HEK293 (cell line): ENCODE data around the gene RASGRF2.

Experiments
- KLF1 ChIP-seq: fragments of 450-650 bp; formaldehyde crosslinking; IDR thresholded peaks from 2 replicates; pipeline ENCODE4 v1.5.1; 2016; ENCODE audit warnings: missing biosample characterization, missing genetic modification characterization
- OSR2 ChIP-seq: fragments of 450-650 bp; formaldehyde crosslinking; IDR thresholded peaks from 2 replicates; pipeline ENCODE4 v1.5.1; 2016; ENCODE audit warnings: missing biosample characterization, missing genetic modification characterization
- YY1 ChIP-seq: fragments of 450-650 bp; formaldehyde crosslinking; IDR thresholded peaks from 2 replicates; pipeline ENCODE4 v1.5.1; 2018; ENCODE audit warnings: missing biosample characterization, missing genetic modification characterization
- ZBTB8A ChIP-seq: fragments of 450-650 bp; formaldehyde crosslinking; IDR thresholded peaks from 2 replicates; pipeline ENCODE4 v1.5.1; 2016; ENCODE audit warnings: missing biosample characterization, missing genetic modification characterization
- ZNF10 ChIP-seq: fragments of 450-650 bp; formaldehyde crosslinking; IDR thresholded peaks from 2 replicates; pipeline ENCODE4 v1.5.1; 2017; ENCODE audit warnings: missing biosample characterization, missing genetic modification characterization
- ZNF18 ChIP-seq: fragments of 450-650 bp; formaldehyde crosslinking; IDR thresholded peaks from 2 replicates; pipeline ENCODE4 v1.5.1; 2016; ENCODE audit warnings: missing biosample characterization, missing genetic modification characterization
- ZNF302 ChIP-seq: fragments of 450-650 bp; formaldehyde crosslinking; IDR thresholded peaks from 2 replicates; pipeline ENCODE4 v1.5.1; 2016; ENCODE audit warnings: missing biosample characterization, missing genetic modification characterization, low read depth
- ZNF549 ChIP-seq: fragments of 450-650 bp; IDR thresholded peaks from 2 replicates; pipeline ENCODE4 v1.5.1; 2018; ENCODE audit warnings: missing biosample characterization, missing genetic modification characterization, mild to moderate bottlenecking, inconsistent platforms, moderate library complexity
- ZNF561 ChIP-seq: fragments of 450-650 bp; IDR thresholded peaks from 2 replicates; pipeline ENCODE4 v1.5.1; 2018; ENCODE audit warnings: missing biosample characterization, missing genetic modification characterization, borderline replicate concordance
- ZNF707 ChIP-seq: fragments of 450-650 bp; formaldehyde crosslinking; IDR thresholded peaks from 2 replicates; pipeline ENCODE4 v1.5.1; 2016; ENCODE audit warnings: missing biosample characterization, missing genetic modification characterization
- TF ChIP-seq, protein P1 (sequence below): fragments of 450-650 bp; formaldehyde crosslinking; IDR thresholded peaks from 2 replicates; pipeline ENCODE4 v1.5.1; 2016; ENCODE audit warnings: missing biosample characterization, missing genetic modification characterization
- TF ChIP-seq, protein P2 (sequence below): fragments of 450-650 bp; formaldehyde crosslinking; IDR thresholded peaks from 2 replicates; pipeline ENCODE4 v1.5.1; 2016; ENCODE audit warnings: missing biosample characterization, missing genetic modification characterization
- TF ChIP-seq, protein P3 (sequence below): fragments of 450-650 bp; formaldehyde crosslinking; IDR thresholded peaks from 2 replicates; pipeline ENCODE4 v1.5.1; 2016; ENCODE audit warnings: missing biosample characterization, missing genetic modification characterization

- TF ChIP-seq ZNF10 (tag by site-specific recombination) = no peak
- TF ChIP-seq, protein P1, sequence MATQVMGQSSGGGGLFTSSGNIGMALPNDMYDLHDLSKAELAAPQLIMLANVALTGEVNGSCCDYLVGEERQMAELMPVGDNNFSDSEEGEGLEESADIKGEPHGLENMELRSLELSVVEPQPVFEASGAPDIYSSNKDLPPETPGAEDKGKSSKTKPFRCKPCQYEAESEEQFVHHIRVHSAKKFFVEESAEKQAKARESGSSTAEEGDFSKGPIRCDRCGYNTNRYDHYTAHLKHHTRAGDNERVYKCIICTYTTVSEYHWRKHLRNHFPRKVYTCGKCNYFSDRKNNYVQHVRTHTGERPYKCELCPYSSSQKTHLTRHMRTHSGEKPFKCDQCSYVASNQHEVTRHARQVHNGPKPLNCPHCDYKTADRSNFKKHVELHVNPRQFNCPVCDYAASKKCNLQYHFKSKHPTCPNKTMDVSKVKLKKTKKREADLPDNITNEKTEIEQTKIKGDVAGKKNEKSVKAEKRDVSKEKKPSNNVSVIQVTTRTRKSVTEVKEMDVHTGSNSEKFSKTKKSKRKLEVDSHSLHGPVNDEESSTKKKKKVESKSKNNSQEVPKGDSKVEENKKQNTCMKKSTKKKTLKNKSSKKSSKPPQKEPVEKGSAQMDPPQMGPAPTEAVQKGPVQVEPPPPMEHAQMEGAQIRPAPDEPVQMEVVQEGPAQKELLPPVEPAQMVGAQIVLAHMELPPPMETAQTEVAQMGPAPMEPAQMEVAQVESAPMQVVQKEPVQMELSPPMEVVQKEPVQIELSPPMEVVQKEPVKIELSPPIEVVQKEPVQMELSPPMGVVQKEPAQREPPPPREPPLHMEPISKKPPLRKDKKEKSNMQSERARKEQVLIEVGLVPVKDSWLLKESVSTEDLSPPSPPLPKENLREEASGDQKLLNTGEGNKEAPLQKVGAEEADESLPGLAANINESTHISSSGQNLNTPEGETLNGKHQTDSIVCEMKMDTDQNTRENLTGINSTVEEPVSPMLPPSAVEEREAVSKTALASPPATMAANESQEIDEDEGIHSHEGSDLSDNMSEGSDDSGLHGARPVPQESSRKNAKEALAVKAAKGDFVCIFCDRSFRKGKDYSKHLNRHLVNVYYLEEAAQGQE = no peak
- TF ChIP-seq, protein P2, sequence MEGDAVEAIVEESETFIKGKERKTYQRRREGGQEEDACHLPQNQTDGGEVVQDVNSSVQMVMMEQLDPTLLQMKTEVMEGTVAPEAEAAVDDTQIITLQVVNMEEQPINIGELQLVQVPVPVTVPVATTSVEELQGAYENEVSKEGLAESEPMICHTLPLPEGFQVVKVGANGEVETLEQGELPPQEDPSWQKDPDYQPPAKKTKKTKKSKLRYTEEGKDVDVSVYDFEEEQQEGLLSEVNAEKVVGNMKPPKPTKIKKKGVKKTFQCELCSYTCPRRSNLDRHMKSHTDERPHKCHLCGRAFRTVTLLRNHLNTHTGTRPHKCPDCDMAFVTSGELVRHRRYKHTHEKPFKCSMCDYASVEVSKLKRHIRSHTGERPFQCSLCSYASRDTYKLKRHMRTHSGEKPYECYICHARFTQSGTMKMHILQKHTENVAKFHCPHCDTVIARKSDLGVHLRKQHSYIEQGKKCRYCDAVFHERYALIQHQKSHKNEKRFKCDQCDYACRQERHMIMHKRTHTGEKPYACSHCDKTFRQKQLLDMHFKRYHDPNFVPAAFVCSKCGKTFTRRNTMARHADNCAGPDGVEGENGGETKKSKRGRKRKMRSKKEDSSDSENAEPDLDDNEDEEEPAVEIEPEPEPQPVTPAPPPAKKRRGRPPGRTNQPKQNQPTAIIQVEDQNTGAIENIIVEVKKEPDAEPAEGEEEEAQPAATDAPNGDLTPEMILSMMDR (tag by site-specific recombination) = no peak
- TF ChIP-seq OSR2 = no peak
- TF ChIP-seq ZNF707 (tag by site-specific recombination) = no peak
- TF ChIP-seq, protein P3, sequence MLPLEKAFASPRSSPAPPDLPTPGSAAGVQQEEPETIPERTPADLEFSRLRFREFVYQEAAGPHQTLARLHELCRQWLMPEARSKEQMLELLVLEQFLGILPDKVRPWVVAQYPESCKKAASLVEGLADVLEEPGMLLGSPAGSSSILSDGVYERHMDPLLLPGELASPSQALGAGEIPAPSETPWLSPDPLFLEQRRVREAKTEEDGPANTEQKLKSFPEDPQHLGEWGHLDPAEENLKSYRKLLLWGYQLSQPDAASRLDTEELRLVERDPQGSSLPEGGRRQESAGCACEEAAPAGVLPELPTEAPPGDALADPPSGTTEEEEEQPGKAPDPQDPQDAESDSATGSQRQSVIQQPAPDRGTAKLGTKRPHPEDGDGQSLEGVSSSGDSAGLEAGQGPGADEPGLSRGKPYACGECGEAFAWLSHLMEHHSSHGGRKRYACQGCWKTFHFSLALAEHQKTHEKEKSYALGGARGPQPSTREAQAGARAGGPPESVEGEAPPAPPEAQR (tag by site-specific recombination) = no peak
- TF ChIP-seq ZNF18 (tag by site-specific recombination) = no peak
- TF ChIP-seq ZNF302 (tag by site-specific recombination) = no peak
- no peak for TF ChIP-seq ZNF549 (tag by site-specific recombination)
- TF ChIP-seq ZBTB8A = no peak
- no peak for TF ChIP-seq KLF1 (tag by site-specific recombination)
- no peak for TF ChIP-seq YY1 (tag by site-specific recombination)
- no peak for TF ChIP-seq ZNF561 (tag by site-specific recombination)
Measured at GRCh38 chr5:81117566-81117965, 157.4 kb downstream of the RASGRF2 start.
